GM12878 (cell line): ENCODE measurements around the gene DIDO1. TPM values are rescaled to one million over a fixed set of nuclear protein-coding genes. Genes with fewer than 3 reads are reported as not detected.

Experiments
- ATAC-seq: fragments of 200-7000 bp; cut with Tn5 transposase; 3 replicates; pipeline ENCODE4 v1.9.1; 2020; ENCODE audit warnings: mild to moderate bottlenecking, moderate library complexity
- BruUV-seq: library from RNA; stranded (reverse); fragments of 400-500 nt; replicated peaks from 2 replicates; lab custom pipeline; 2021; lab: Mats Ljungman, UMichigan
- CTCF ChIA-PET: fragments of 300-600 bp; sonication (Branson Sonifier 250); formaldehyde crosslinking; extraction: SDS; loops from one replicate; lab custom pipeline; 2021; ENCODE audit warnings: inconsistent platforms; lab: Yijun Ruan, JAX
- POLR2A ChIA-PET: fragments of 350-600 bp; formaldehyde crosslinking; extraction: SDS; loops from one replicate; lab custom pipeline; 2021; ENCODE audit warnings: inconsistent platforms; lab: Charles Lee
- RAD21 ChIA-PET: fragments of 300-600 bp; sonication (Branson Sonifier 250); formaldehyde crosslinking; loops from one replicate; lab custom pipeline; 2023; ENCODE audit warnings: antibody characterized with exemption; ENCODE audit not compliant: unreplicated experiment; lab: Charles Lee
- SMC1A ChIA-PET: fragments of 300-600 bp; sonication (Branson Sonifier 250); formaldehyde crosslinking; loops from one replicate; lab custom pipeline; 2023; ENCODE audit not compliant: unreplicated experiment, uncharacterized antibody; lab: Charles Lee
- DNase-seq: peaks from one replicate; pipeline ENCODE4 v3.0.0-alpha.2; 2011; ENCODE audit warnings: low read depth, low spot score
- FAIRE-seq: peaks from 3 replicates; lab custom pipeline; 2011; peaks lifted over from hg19 to GRCh38; lab: Jason Lieb, UNC
- H2AFZ ChIP-seq: 2 replicates; pipeline ENCODE4 v1.6.0; 2011; ENCODE audit warnings: low read depth, low read length, control low read depth; ENCODE audit not compliant: control insufficient read depth
- H3K27ac ChIP-seq: 2 replicates; pipeline ENCODE4 v1.5.1; 2011; ENCODE audit warnings: control low read depth; ENCODE audit not compliant: control insufficient read depth, insufficient read depth
- H3K27me3 ChIP-seq, 2 experiments: replicated peaks in 1 of 2; 2 replicates each; pipeline versions ENCODE4 v1.6.0 to v1.6.1; 2011; ENCODE audit warnings: low read length in 1 of 2; ENCODE audit not compliant: control insufficient read depth in 2 of 2, insufficient read depth in 2 of 2
- H3K36me3 ChIP-seq, 2 experiments: 2 replicates each; pipeline ENCODE4 v1.5.1; 2011; ENCODE audit warnings: low read length in 1 of 2; ENCODE audit not compliant: control insufficient read depth in 2 of 2, insufficient read depth in 2 of 2
- H3K4me1 ChIP-seq: 2 replicates; pipeline ENCODE4 v1.6.1; 2011; ENCODE audit warnings: mild to moderate bottlenecking, low read length, moderate library complexity, mixed read lengths; ENCODE audit not compliant: control insufficient read depth, insufficient read depth
- H3K4me2 ChIP-seq: 2 replicates; pipeline ENCODE4 v1.6.0; 2011; ENCODE audit warnings: control low read depth; ENCODE audit not compliant: control insufficient read depth, insufficient read depth
- H3K4me3 ChIP-seq: fragments of 200-600 bp; sonication (generic); 2 replicates; pipeline ENCODE4 v1.5.1; 2016
- H3K79me2 ChIP-seq: 2 replicates; pipeline ENCODE4 v1.6.0; 2011; ENCODE audit warnings: low read length; ENCODE audit not compliant: control insufficient read depth, insufficient read depth
- H3K9ac ChIP-seq: 2 replicates; pipeline ENCODE4 v1.8.0; 2011; ENCODE audit warnings: low read length, control low read depth, mixed read lengths; ENCODE audit not compliant: control insufficient read depth, insufficient read depth
- H3K9me3 ChIP-seq: replicated peaks from 3 replicates; pipeline ENCODE4 v1.5.1; 2011; ENCODE audit warnings: mild to moderate bottlenecking, low read length; ENCODE audit not compliant: control insufficient read depth, insufficient read depth
- H4K20me1 ChIP-seq: 2 replicates; pipeline ENCODE4 v1.6.0; 2011; ENCODE audit not compliant: control insufficient read depth, insufficient read depth
- HDAC6 ChIP-seq: fragments of 200-600 bp; sonication (generic); IDR thresholded peaks from one replicate; pipeline ENCODE4 v1.8.0; 2017; ENCODE audit warnings: antibody characterized with exemption; ENCODE audit not compliant: unreplicated experiment
- IKZF1 ChIP-seq: fragments of 450-650 bp; conservative IDR thresholded peaks from 2 replicates; pipeline ENCODE4 v1.6.1; 2017; ENCODE audit warnings: antibody characterized with exemption, mild to moderate bottlenecking
- POLR2AphosphoS2 ChIP-seq: IDR thresholded peaks from 2 replicates; pipeline ENCODE4 v1.6.1; 2011; ENCODE audit warnings: low read depth, mild to moderate bottlenecking, low read length, improper control_type of control experiment, moderate library complexity
- ZNF274 ChIP-seq: IDR thresholded peaks from one replicate; pipeline ENCODE4 v1.8.0; 2011; ENCODE audit not compliant: insufficient read length, insufficient read depth
- whole genome bisulfite sequencing: methylation state at CpG from one replicate; pipeline ENCODE4 v1.1.6; 2016; ENCODE audit warnings: low lambda C conversion rate; ENCODE audit not compliant: insufficient replicate concordance, insufficient coverage; ENCODE audit errors: missing lambda C conversion rate; 5-methylcytosine and 5-hydroxymethylcytosine counted together
- in situ Hi-C: fragments of 300-500 bp; cut with MboI; formaldehyde crosslinking; loops from 9 replicates; pipeline ENCODE4 v1.14.3; 2018; ENCODE audit warnings: mixed read lengths
- intact Hi-C: fragments of 100-400 bp; cut with micrococcal nuclease; formaldehyde crosslinking; loops from one replicate; pipeline ENCODE4 v1.14.2; 2022; ENCODE audit not compliant: unreplicated experiment
- polyA plus RNA-seq, 11 experiments: library from polyadenylated mRNA; depleted of rRNA in 4 of 11; unstranded in 6 of 11; stranded (reverse) in 5 of 11; fragments of >200 nt; fragmentation: Nextera tagmentation in 4 of 11; fragmentation: Illumina TruSeq in 1 of 11; extraction: Ambion mirVana in 4 of 11; extraction: Trizol in 1 of 11; gene quantifications; 1 replicate in 1 of 11; 2 replicates in 10 of 11; pipeline versions ENCODE4 v1.2.1 to v1.2.3, GENCODE V29; 2011 to 2016; ENCODE audit warnings: inconsistent platforms in 2 of 11, missing spikeins in 2 of 11, low read depth in 1 of 11
- total RNA-seq, 4 experiments: library from RNA; depleted of rRNA in 3 of 4; stranded (reverse); fragments of >200 nt in 3 of 4; fragmentation: Illumina TruSeq in 1 of 4; extraction: Trizol in 1 of 4; gene quantifications; 2 replicates each; pipeline versions ENCODE4 v1.2.1 to v1.2.3, GENCODE V29; 2013 to 2021
- TF ChIP-seq, protein P1 (sequence below): fragments of 450-650 bp; IDR thresholded peaks from 2 replicates; pipeline ENCODE4 v1.6.1; 2017; ENCODE audit warnings: antibody characterized with exemption, mild to moderate bottlenecking, moderate library complexity

The DIDO1 gene
- total and polyA plus RNA-seq, 10 of the 15 experiments (the other 5 are each of a cell fraction or from before 2014, with no cell fraction given), result 5.5 to 56.4 (median 38.4) TPM

DNA sequence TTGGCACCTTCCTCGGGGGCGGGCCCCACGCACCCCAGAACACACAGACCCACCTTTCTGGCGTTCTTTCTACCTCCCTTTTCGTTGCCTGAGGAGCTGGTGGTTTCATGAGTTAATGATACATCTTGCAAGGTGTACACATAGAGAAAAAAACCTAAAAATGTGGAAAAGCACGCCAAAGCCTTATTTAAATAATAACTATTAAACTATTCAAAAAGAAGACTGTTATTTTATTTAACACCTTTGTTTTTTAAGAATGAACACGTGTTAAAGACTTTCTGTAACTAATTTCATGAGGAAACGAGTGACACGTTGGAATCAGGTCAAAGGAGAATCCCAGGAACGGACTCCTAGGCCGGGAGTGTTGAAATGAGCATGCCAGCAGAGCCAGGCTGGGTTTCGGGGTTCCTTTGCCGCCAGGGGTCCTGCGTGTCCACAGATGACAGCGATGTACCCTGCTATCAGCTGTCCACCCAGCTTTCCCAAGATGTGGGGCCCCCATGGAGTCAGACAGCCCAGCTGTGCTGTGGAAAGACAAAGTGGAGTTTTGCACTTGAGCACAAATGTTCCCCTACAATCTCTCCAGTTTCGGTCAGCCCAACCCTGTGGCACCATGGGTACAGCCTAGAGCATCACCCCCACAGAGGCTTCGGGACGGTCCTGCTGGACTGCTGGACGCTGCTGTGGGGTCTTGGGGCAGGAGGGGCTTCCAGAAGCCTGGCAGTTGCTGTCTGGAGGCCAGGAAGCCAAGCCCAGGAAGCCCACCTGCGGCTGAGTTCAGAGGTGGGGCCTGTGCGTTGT, 42.3 kb upstream of the DIDO1 start:
- H3K9ac ChIP-seq, result no peak overlapping the region
- peaks cover 0 to 6% of the 10 kb centered on the region in 2 experiments; a peak in 2 of 4 replicates for H3K27me3 ChIP-seq
- no peaks in the 10 kb centered on the region for H3K9me3 ChIP-seq
- no peak overlapping the region for H3K4me3 ChIP-seq
- H4K20me1 ChIP-seq, result no peaks in the 10 kb centered on the region
- DNase-seq (no peak), ATAC-seq (no peak)
- 65% methylated on average over 21 of the region's 21 CpGs for WGBS
- in situ Hi-C loops, result no loop called here
- no TSS peak for BruUV-seq
- SMC1A ChIA-PET, result interaction anchor here (0.7 kb wide), 1 partner anchor 40 kb away, joined by 4 read pairs; no protein-coding TSS in a partner anchor
- intact Hi-C loops, result no loop called here
- TF ChIP-seq POLR2AphosphoS2 (0 out of 2 replicates have a peak, but pooled peaks have one; percentile 49), IKZF1 (no peak), HDAC6 (no peak), ZNF274 (no peak)
- TF ChIP-seq, protein P1, sequence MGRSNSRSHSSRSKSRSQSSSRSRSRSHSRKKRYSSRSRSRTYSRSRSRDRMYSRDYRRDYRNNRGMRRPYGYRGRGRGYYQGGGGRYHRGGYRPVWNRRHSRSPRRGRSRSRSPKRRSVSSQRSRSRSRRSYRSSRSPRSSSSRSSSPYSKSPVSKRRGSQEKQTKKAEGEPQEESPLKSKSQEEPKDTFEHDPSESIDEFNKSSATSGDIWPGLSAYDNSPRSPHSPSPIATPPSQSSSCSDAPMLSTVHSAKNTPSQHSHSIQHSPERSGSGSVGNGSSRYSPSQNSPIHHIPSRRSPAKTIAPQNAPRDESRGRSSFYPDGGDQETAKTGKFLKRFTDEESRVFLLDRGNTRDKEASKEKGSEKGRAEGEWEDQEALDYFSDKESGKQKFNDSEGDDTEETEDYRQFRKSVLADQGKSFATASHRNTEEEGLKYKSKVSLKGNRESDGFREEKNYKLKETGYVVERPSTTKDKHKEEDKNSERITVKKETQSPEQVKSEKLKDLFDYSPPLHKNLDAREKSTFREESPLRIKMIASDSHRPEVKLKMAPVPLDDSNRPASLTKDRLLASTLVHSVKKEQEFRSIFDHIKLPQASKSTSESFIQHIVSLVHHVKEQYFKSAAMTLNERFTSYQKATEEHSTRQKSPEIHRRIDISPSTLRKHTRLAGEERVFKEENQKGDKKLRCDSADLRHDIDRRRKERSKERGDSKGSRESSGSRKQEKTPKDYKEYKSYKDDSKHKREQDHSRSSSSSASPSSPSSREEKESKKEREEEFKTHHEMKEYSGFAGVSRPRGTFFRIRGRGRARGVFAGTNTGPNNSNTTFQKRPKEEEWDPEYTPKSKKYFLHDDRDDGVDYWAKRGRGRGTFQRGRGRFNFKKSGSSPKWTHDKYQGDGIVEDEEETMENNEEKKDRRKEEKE, result no peak
- TF ChIP-seq, all 136 proteins: peak for 1
- H3K4me1 ChIP-seq, result peaks cover 7% of the 10 kb centered on the region
- ChIA-PET RAD21 (no interaction called here), POLR2A (interaction anchor here (0.6 to 2.7 kb wide), 2 partner anchors 14 to 28 kb away, joined by 3 to 7 read pairs; no protein-coding TSS in a partner anchor), CTCF (interaction anchor here (0.6 kb wide), 1 partner anchor 1131 kb away, joined by 3 read pairs; no protein-coding TSS in a partner anchor)
- peaks cover 5% of the 10 kb centered on the region in 2 experiments; a peak in 3 of 4 replicates for H3K36me3 ChIP-seq
- H3K79me2 ChIP-seq, result no peaks in the 10 kb centered on the region
- no peak overlapping the region for H3K4me2 ChIP-seq
- H3K27ac ChIP-seq, result no peak overlapping the region
- H2AFZ ChIP-seq, result no peak overlapping the region
- FAIRE-seq, result no peak
